GF-D8 (cell line): ENCODE results near the gene IPO7.
"Not testable (repeated sequence)": the region's sequence is repeated elsewhere in the genome, so short reads cannot be mapped to it uniquely, and the experiment has no call there.

Experiments
- DNase-seq: peaks from one replicate; lab custom pipeline; 2025; lab: John Stamatoyannopoulos, UW

The IPO7 gene

GRCh38 chr11:9399466-9399865 lies 15.0 kb downstream of the IPO7 start:
- no peak for DNase-seq

GRCh38 chr11:9401884-9402283 lies 17.4 kb downstream of the IPO7 start:
- not testable (repeated sequence) for DNase-seq

- DNase-seq: no peak
Measured at GRCh38 chr11:9428706-9429105, 44.3 kb downstream of the IPO7 start.

- no peak for DNase-seq
Measured at GRCh38 chr11:9438611-9439010, 54.2 kb downstream of the IPO7 start.

GRCh38 chr11:9446230-9446629 lies 61.8 kb downstream of the IPO7 start:
- no peak for DNase-seq

- no peak for DNase-seq
Measured at GRCh38 chr11:9448576-9449352, 64.3 kb downstream of the IPO7 start.

GRCh38 chr11:9452023-9452422 lies 67.6 kb downstream of the IPO7 start:
- not testable (repeated sequence) for DNase-seq

GRCh38 chr11:9455722-9456121 lies 71.3 kb downstream of the IPO7 start:
- DNase-seq: no peak

- DNase-seq: no peak
Measured at GRCh38 chr11:9459667-9460321, 75.3 kb downstream of the IPO7 start.

GRCh38 chr11:9460322-9461062 lies 76.0 kb downstream of the IPO7 start, which contains the start of gene ZNF143:
TSS of gene ZNF143 (plus strand) at chr11:9461012. CDS start at chr11:9471309, 10,297 bp downstream.
- peak; percentile 90 for DNase-seq

- DNase-seq: no peak
Measured at GRCh38 chr11:9461063-9461759, 76.8 kb downstream of the IPO7 start.

GRCh38 chr11:9461760-9462134 lies 77.3 kb downstream of the IPO7 start:
- DNase-seq: no peak

GRCh38 chr11:9462172-9462799 lies 77.8 kb downstream of the IPO7 start:
- no peak for DNase-seq

- no peak for DNase-seq
Measured at GRCh38 chr11:9462806-9463537, 78.5 kb downstream of the IPO7 start.

- no peak for DNase-seq
Measured at GRCh38 chr11:9470765-9471164, 86.3 kb downstream of the IPO7 start.

GRCh38 chr11:9473408-9473807 lies 89.0 kb downstream of the IPO7 start:
- DNase-seq: no peak

GRCh38 chr11:9479899-9480298 lies 95.4 kb downstream of the IPO7 start:
- no peak for DNase-seq

- DNase-seq: no peak
Measured at GRCh38 chr11:9489080-9489765, 104.8 kb downstream of the IPO7 start.

- DNase-seq: no peak
Measured at GRCh38 chr11:9490376-9490775, 105.9 kb downstream of the IPO7 start.

GRCh38 chr11:9493492-9493891 lies 109.0 kb downstream of the IPO7 start:
- DNase-seq: peak; percentile 8
